Gastroesophageal sphincter (tissue), 4 donors: ENCODE results near the gene SRPK1. TPM values are rescaled to one million over a fixed set of nuclear protein-coding genes. Genes with fewer than 3 reads are reported as not detected.

ENCODE experiments used
- ATAC-seq: fragments of 150-250 bp; one replicate; pipeline ENCODE4 v1.9.1; 2016; ENCODE audit warnings: mild to moderate bottlenecking, moderate library complexity
- H3K27ac ChIP-seq, 4 donors: fragments of 200-600 bp; sonication (generic) in 3 of 4; 1 replicate in 3 of 4; 2 replicates in 1 of 4; pipeline ENCODE4 v1.5.1; 2016 to 2019
- H3K27me3 ChIP-seq: fragments of 200-600 bp; sonication (generic); one replicate; pipeline ENCODE4 v1.5.1; 2019
- H3K36me3 ChIP-seq, 2 donors: fragments of 200-600 bp; sonication (generic); one replicate each; pipeline ENCODE4 v1.5.1; 2019; ENCODE audit warnings: control low read depth in 1 of 2
- H3K4me1 ChIP-seq, 3 donors: fragments of 200-600 bp; sonication (generic); 1 replicate in 2 of 3; 2 replicates in 1 of 3; pipeline ENCODE4 v1.5.1; 2016 to 2019; ENCODE audit warnings: control low read depth in 2 of 3
- H3K4me3 ChIP-seq, 2 donors: fragments of 200-600 bp; sonication (generic); one replicate each; pipeline ENCODE4 v1.5.1; 2019; ENCODE audit warnings: mild to moderate bottlenecking in 1 of 2, moderate library complexity in 1 of 2
- H3K9me3 ChIP-seq, 3 donors: fragments of 200-600 bp; sonication (generic); one replicate each; pipeline ENCODE4 v1.5.1; 2017 to 2019; ENCODE audit warnings: control low read depth in 2 of 3
- CTCF ChIP-seq, 4 experiments: fragments of 200-600 bp in 2 of 4; fragments of 450-650 bp in 2 of 4; sonication (generic) in 1 of 4; IDR thresholded peaks; one replicate each; pipeline ENCODE4 v1.5.1; 2017 to 2019; ENCODE audit warnings: antibody characterized with exemption in 4 of 4, mild to moderate bottlenecking in 2 of 4, moderate library complexity in 2 of 4
- EP300 ChIP-seq: sonication (generic); formaldehyde crosslinking; IDR thresholded peaks from one replicate; pipeline ENCODE4 v1.6.1; 2017; ENCODE audit warnings: antibody characterized with exemption, mild to moderate bottlenecking
- POLR2A ChIP-seq, 2 donors: fragments of 450-650 bp; IDR thresholded peaks; one replicate each; pipeline ENCODE4 v1.6.1; 2017; ENCODE audit warnings: antibody characterized with exemption in 2 of 2, mild to moderate bottlenecking in 2 of 2, moderate library complexity in 1 of 2
- POLR2AphosphoS5 ChIP-seq: sonication (generic); formaldehyde crosslinking; IDR thresholded peaks from one replicate; pipeline ENCODE4 v1.6.1; 2017; ENCODE audit warnings: antibody characterized with exemption
- WGBS, 2 donors: methylation state at CpG; one replicate each; pipeline ENCODE4 v1.1.5; 2018; ENCODE audit warnings: low coverage in 1 of 2; 5-methylcytosine and 5-hydroxymethylcytosine counted together
- total RNA-seq, 4 donors: library from RNA; depleted of rRNA; stranded (reverse); fragments of >200 nt; gene quantifications; one replicate each; pipeline ENCODE4 v1.1.0, GENCODE V29; 2016

SRPK1 gene
- total RNA-seq, 4 donors from 2014 or later: 32.2 to 45.0 (median 37.4) TPM

- 87 to 91% methylated on average over 12 to 16 of the region's 17 CpGs for WGBS, 2 donors
- Histone ChIP-seq H3K4me3 (no peak overlapping the region), H3K36me3 (no peaks in the 10 kb centered on the region), H3K27ac (no peak overlapping the region), H3K9me3 (no peaks in the 10 kb centered on the region), H3K27me3 (peaks cover 58% of the 10 kb centered on the region), H3K4me1 (no peaks in the 10 kb centered on the region)
- no peak for TF ChIP-seq CTCF (IDR thresholded peaks at IDR 0.05)
- TF ChIP-seq EP300: no peak
- no peak for TF ChIP-seq POLR2AphosphoS5
- no peak for TF ChIP-seq POLR2A (IDR thresholded peaks at IDR 0.05)
- no peak for ATAC-seq
Measured at GRCh38 chr6:35794536-35795452, 126.1 kb downstream of the SRPK1 start.

- H3K36me3 ChIP-seq: no peaks in the 10 kb centered on the region
- H3K9me3 ChIP-seq: no peaks in the 10 kb centered on the region
- H3K27me3 ChIP-seq: peaks cover 69% of the 10 kb centered on the region
- TF ChIP-seq CTCF (IDR thresholded peaks at IDR 0.05) (no peak), EP300 (no peak)
- no peak overlapping the region for H3K4me3 ChIP-seq
- no peak overlapping the region for H3K27ac ChIP-seq
- no peak for ATAC-seq
- 56 to 70% methylated on average over 5 of the region's 5 CpGs for WGBS, 2 donors
- H3K4me1 ChIP-seq: no peaks in the 10 kb centered on the region
Measured at GRCh38 chr6:35790683-35791082, 130.2 kb downstream of the SRPK1 start.

- Histone ChIP-seq H3K9me3 (no peaks in the 10 kb centered on the region), H3K27ac (no peak overlapping the region), H3K4me1 (no peaks in the 10 kb centered on the region), H3K27me3 (peaks cover 79% of the 10 kb centered on the region), H3K36me3 (no peaks in the 10 kb centered on the region), H3K4me3 (no peak overlapping the region)
- ATAC-seq: no peak
- TF ChIP-seq POLR2A (IDR thresholded peaks at IDR 0.05) (no peak), CTCF (IDR thresholded peaks at IDR 0.05) (no peak), POLR2AphosphoS5 (no peak)
- 53 to 56% methylated on average over 3 to 4 of the region's 4 CpGs for WGBS, 2 donors
Measured at GRCh38 chr6:35788423-35788982, 132.4 kb downstream of the SRPK1 start.

DNA sequence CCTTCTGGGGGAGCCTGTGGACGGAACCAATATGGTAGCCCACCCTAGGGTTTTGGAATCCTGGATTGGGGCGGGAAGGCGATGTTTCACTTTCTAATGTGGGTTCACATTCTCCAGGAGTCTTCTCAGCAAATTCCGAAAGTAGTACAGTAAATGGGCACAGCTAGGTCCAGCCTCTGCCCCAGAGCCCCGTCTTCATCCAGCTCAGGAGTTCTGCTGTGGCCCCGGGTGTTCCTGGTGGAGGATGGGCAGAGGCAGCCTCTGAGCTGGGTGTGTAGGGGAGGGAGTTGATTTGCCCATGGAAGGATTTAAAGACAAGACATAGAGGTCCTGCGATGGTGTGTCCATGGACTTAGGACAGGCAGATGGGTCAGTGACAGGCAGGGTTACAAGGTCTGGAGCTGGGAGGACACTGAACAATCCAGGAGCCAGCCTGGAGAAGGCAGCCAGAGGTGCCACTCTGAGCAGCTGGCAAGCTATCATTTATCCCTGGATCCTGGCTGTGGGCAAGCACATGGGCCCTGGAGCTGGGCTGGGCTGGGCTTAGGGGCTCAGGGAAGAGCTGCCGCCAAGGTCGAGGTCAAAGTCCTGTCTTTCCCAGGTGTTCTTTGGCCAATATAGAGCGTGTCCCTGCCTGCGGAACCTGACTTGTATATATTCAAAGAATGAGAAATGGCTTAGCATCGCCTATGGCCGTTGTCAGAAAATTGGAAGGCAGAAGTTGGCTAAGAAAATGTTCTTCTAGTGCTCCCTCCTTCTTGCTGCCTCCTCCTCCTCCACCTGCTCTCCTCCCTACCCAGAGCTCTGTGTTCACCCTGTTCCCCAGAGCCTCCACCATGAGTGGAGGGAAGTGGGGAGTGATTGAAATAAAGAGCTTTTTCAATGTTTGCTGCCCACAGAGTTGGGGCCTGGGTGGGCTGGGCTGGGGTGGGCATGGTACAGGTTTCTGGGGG is 133.4 kb downstream of the SRPK1 start:
- H3K9me3 ChIP-seq: no peaks in the 10 kb centered on the region
- 68 to 79% methylated on average over 7 to 10 of the region's 13 CpGs for WGBS, 2 donors
- H3K4me3 ChIP-seq: no peak overlapping the region
- ATAC-seq: no peak
- no peaks in the 10 kb centered on the region for H3K4me1 ChIP-seq
- TF ChIP-seq EP300: no peak
- TF ChIP-seq POLR2AphosphoS5: no peak
- TF ChIP-seq POLR2A (IDR thresholded peaks at IDR 0.05): no peak
- no peak for TF ChIP-seq CTCF (IDR thresholded peaks at IDR 0.05)
- H3K27ac ChIP-seq: no peak overlapping the region
- H3K27me3 ChIP-seq: peaks cover 79% of the 10 kb centered on the region
- no peaks in the 10 kb centered on the region for H3K36me3 ChIP-seq
